SK-N-SH (cell line): ENCODE results near the gene ESD.

Experiments
- FOXM1 ChIP-seq: IDR thresholded peaks from 2 replicates; pipeline ENCODE4 v1.4.0; 2012; ENCODE audit warnings: low read depth, mild to moderate bottlenecking
- JUND ChIP-seq: IDR thresholded peaks from 2 replicates; pipeline ENCODE4 v1.4.0; 2012
- MXI1 ChIP-seq: IDR thresholded peaks from 2 replicates; pipeline ENCODE4 v1.6.1; 2012; ENCODE audit warnings: mild to moderate bottlenecking, low read depth, low read length, improper control_type of control experiment
- NRF1 ChIP-seq: IDR thresholded peaks from 2 replicates; pipeline ENCODE4 v1.6.1; 2012; ENCODE audit warnings: low read depth, mild to moderate bottlenecking, low read length
- RFX5 ChIP-seq: IDR thresholded peaks from 2 replicates; pipeline ENCODE4 v1.6.1; 2012; ENCODE audit warnings: mild to moderate bottlenecking, improper control_type of control experiment, low read length
- RXRA ChIP-seq: IDR thresholded peaks from 2 replicates; pipeline ENCODE4 v1.4.0; 2012; ENCODE audit warnings: low read depth, mild to moderate bottlenecking, borderline replicate concordance
- SIN3A ChIP-seq: IDR thresholded peaks from 2 replicates; pipeline ENCODE4 v1.6.1; 2012; ENCODE audit warnings: low read depth, mild to moderate bottlenecking, low read length, moderate library complexity, borderline replicate concordance
- SMC3 ChIP-seq: IDR thresholded peaks from 2 replicates; pipeline ENCODE4 v1.6.1; 2012; ENCODE audit warnings: low read depth, low read length, improper control_type of control experiment
- TAF1 ChIP-seq: IDR thresholded peaks from 2 replicates; pipeline ENCODE4 v1.6.1; 2012; ENCODE audit warnings: low read depth, mild to moderate bottlenecking, low read length, moderate library complexity, borderline replicate concordance
- TF ChIP-seq, protein P1 (sequence below): fragments of 200-600 bp; sonication (generic); IDR thresholded peaks from 2 replicates; pipeline ENCODE4 v1.6.1; 2017; ENCODE audit warnings: antibody characterized with exemption, mild to moderate bottlenecking, moderate library complexity
- TF ChIP-seq, protein P2 (sequence below): IDR thresholded peaks from 2 replicates; pipeline ENCODE4 v1.6.1; 2012; ENCODE audit warnings: mild to moderate bottlenecking, low read depth, low read length, moderate library complexity

DNA sequence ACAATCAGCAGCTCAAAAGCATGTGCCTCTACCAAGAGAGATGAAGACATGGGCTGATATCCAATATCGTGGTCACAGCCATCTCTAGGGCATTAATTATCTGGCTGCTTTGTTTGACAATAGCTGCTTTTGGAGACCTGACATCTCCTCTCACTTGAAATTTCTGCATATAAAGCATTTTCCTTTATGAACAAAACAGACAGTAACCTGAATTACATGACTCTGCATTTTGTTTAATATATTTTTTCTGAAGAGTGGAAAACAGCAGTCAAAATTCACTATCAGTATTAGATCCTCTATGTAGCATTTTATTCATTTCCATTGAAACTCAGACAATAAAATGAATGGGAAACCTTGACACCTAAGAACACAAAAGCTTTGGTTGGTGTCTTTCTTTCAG, 42.4 kb upstream of the ESD start:
- TF ChIP-seq NRF1 = no peak
- TF ChIP-seq, protein P1, sequence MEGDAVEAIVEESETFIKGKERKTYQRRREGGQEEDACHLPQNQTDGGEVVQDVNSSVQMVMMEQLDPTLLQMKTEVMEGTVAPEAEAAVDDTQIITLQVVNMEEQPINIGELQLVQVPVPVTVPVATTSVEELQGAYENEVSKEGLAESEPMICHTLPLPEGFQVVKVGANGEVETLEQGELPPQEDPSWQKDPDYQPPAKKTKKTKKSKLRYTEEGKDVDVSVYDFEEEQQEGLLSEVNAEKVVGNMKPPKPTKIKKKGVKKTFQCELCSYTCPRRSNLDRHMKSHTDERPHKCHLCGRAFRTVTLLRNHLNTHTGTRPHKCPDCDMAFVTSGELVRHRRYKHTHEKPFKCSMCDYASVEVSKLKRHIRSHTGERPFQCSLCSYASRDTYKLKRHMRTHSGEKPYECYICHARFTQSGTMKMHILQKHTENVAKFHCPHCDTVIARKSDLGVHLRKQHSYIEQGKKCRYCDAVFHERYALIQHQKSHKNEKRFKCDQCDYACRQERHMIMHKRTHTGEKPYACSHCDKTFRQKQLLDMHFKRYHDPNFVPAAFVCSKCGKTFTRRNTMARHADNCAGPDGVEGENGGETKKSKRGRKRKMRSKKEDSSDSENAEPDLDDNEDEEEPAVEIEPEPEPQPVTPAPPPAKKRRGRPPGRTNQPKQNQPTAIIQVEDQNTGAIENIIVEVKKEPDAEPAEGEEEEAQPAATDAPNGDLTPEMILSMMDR = no peak
- no peak for TF ChIP-seq FOXM1
- no peak for TF ChIP-seq TAF1
- TF ChIP-seq JUND = no peak
- TF ChIP-seq, protein P2, sequence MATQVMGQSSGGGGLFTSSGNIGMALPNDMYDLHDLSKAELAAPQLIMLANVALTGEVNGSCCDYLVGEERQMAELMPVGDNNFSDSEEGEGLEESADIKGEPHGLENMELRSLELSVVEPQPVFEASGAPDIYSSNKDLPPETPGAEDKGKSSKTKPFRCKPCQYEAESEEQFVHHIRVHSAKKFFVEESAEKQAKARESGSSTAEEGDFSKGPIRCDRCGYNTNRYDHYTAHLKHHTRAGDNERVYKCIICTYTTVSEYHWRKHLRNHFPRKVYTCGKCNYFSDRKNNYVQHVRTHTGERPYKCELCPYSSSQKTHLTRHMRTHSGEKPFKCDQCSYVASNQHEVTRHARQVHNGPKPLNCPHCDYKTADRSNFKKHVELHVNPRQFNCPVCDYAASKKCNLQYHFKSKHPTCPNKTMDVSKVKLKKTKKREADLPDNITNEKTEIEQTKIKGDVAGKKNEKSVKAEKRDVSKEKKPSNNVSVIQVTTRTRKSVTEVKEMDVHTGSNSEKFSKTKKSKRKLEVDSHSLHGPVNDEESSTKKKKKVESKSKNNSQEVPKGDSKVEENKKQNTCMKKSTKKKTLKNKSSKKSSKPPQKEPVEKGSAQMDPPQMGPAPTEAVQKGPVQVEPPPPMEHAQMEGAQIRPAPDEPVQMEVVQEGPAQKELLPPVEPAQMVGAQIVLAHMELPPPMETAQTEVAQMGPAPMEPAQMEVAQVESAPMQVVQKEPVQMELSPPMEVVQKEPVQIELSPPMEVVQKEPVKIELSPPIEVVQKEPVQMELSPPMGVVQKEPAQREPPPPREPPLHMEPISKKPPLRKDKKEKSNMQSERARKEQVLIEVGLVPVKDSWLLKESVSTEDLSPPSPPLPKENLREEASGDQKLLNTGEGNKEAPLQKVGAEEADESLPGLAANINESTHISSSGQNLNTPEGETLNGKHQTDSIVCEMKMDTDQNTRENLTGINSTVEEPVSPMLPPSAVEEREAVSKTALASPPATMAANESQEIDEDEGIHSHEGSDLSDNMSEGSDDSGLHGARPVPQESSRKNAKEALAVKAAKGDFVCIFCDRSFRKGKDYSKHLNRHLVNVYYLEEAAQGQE = no peak
- TF ChIP-seq RFX5 = no peak
- no peak for TF ChIP-seq RXRA
- TF ChIP-seq MXI1 = no peak
- TF ChIP-seq SMC3 = no peak
- no peak for TF ChIP-seq SIN3A
